Measurements from ENCODE around the gene CD1B. TPM values are rescaled to one million over a fixed set of nuclear protein-coding genes. Genes with fewer than 3 reads are reported as not detected.
A peak's percentile ranks its signal among the peaks of the same experiment; 100 is the strongest.

Gene CD1B
- total and polyA plus RNA-seq, 2 donors (not counting 3 experiments of a cell fraction or from before 2014, with no cell fraction given) = not detected

DNA sequence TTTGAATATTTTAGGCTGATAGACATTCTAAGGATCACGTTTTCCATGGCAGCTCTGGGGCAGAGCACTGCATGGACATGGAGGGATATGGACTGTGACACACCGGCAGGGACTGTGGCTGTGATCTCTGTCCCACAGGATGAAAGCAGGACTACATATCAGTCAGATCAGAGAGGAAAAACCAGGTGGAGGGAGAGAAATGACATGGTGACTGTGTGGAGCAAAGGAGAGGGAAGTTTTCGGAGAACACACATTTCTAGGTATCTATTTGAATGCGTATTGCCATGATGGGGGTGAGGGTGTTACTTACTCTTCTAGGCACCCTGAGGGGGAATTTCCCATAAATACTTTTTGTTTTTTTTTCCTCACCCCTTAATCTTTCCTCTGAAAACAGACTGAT lies 44.8 kb downstream of the CD1B start:
- FAIRE-seq (no peak), DNase-seq (ENCODE audit: low read depth, low spot score) (no peak)
- dilution Hi-C loops (cut with MboI; ENCODE audit: extremely low pct_ligation_motif_present, low sequenced_read_pairs) = no loop called here
- CTCF ChIA-PET = no interaction called here
- H3K27me3 ChIP-seq (ENCODE audit: control insufficient read depth in 2 of 2, insufficient read depth in 2 of 2, low read length in 2 of 2) = no peaks in the 10 kb centered on the region
- H3K27ac ChIP-seq (ENCODE audit: insufficient read depth, low read depth, low read length) = no peak overlapping the region
- H3K4me2 ChIP-seq (ENCODE audit: insufficient read depth, low read length) = no peak overlapping the region
- no peaks in the 10 kb centered on the region for H3K9me1 ChIP-seq (replicated peaks; ENCODE audit: control insufficient read depth, extremely low read depth, insufficient read depth, low read length)
- no peak overlapping the region for H2AFZ ChIP-seq (ENCODE audit: low read depth, low read length)
- POLR2A ChIA-PET = no interaction called here
- no peaks in the 10 kb centered on the region for H3K4me1 ChIP-seq (ENCODE audit: control insufficient read depth, extremely low read depth, insufficient read depth, low read length)
- BruUV-seq (replicated peaks) = no TSS peak
- H3K9ac ChIP-seq (replicated peaks; ENCODE audit: extremely low read depth, insufficient read depth, low read length) = no peak overlapping the region
- no peaks in the 10 kb centered on the region for H4K20me1 ChIP-seq (replicated peaks; ENCODE audit: control insufficient read depth, extremely low read depth, insufficient read depth, low read length)
- intact Hi-C loops (cut with micrococcal nuclease) = no loop called here
- no peaks in the 10 kb centered on the region for H3K79me2 ChIP-seq (ENCODE audit: control insufficient read depth, insufficient read depth, low read length)
- no peaks in the 10 kb centered on the region for H3K36me3 ChIP-seq (ENCODE audit: control insufficient read depth in 2 of 2, extremely low read depth in 1 of 2, insufficient read depth in 2 of 2, low read length in 2 of 2)
- TF ChIP-seq POLR2A (IDR thresholded peaks at IDR 0.05; ENCODE audit: low read depth, low read length) (no peak), POLR2AphosphoS5 (IDR thresholded peaks at IDR 0.05; ENCODE audit: insufficient read depth, low read depth, low read length) (no peak), JUN (IDR thresholded peaks at IDR 0.05; ENCODE audit: borderline replicate concordance, insufficient read depth, insufficient read length, low read depth) (no peak), GATA2 (IDR thresholded peaks at IDR 0.05; ENCODE audit: insufficient read depth, insufficient read length, low read depth, low read length) (no peak)
- TF ChIP-seq, protein P1, sequence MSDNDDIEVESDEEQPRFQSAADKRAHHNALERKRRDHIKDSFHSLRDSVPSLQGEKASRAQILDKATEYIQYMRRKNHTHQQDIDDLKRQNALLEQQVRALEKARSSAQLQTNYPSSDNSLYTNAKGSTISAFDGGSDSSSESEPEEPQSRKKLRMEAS (IDR thresholded peaks at IDR 0.05; ENCODE audit: insufficient read depth, insufficient read length) = no peak
- H3K4me3 ChIP-seq (replicated peaks in 1 of 3; ENCODE audit: insufficient read depth in 1 of 3, low read depth in 1 of 3, low read length in 3 of 3) = no peak overlapping the region
- H3K9me3 ChIP-seq (replicated peaks; ENCODE audit: control insufficient read depth, insufficient read depth, low read length) = no peaks in the 10 kb centered on the region

DNA sequence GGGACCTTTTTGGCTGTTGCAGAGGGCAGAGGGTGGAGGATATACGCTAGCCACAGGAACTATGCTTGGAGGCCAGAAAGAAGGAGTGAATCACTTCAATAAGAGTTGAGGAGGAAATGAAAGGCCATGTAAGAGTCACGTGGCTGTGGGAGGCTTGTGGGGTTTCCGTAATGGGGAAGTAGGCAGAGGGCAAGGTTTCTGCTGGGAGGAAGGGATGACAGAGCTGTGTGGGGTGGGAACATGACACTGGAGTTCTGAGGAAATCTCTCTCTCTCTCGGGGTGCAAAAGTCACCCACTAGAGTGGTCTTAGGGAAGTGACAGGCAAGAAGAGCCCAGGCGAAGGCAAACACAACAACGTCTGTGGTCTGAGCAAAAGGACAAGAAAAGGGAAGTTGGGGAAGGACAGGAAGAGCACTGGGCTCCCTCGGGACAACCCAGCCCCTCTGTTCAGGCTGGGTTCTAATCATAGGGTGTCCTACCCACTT lies 45.5 kb downstream of the CD1B start:
- no TSS peak for BruUV-seq (replicated peaks)
- H3K79me2 ChIP-seq (ENCODE audit: control insufficient read depth, insufficient read depth, low read length) = no peaks in the 10 kb centered on the region
- H3K4me3 ChIP-seq (replicated peaks in 1 of 3; ENCODE audit: insufficient read depth in 1 of 3, low read depth in 1 of 3, low read length in 3 of 3) = no peak overlapping the region
- H4K20me1 ChIP-seq (replicated peaks; ENCODE audit: control insufficient read depth, extremely low read depth, insufficient read depth, low read length) = no peaks in the 10 kb centered on the region
- no peaks in the 10 kb centered on the region for H3K9me3 ChIP-seq (replicated peaks; ENCODE audit: control insufficient read depth, insufficient read depth, low read length)
- no peaks in the 10 kb centered on the region for H3K36me3 ChIP-seq (ENCODE audit: control insufficient read depth in 2 of 2, extremely low read depth in 1 of 2, insufficient read depth in 2 of 2, low read length in 2 of 2)
- peak; percentile 21 for TF ChIP-seq FOS (IDR thresholded peaks at IDR 0.05; ENCODE audit: borderline replicate concordance, insufficient read depth, low read length)
- no peak for TF ChIP-seq EZH2 (IDR thresholded peaks at IDR 0.05; ENCODE audit: borderline replicate concordance, low read depth, low read length, severe bottlenecking)
- no peak for FAIRE-seq
- no peak overlapping the region for H3K27ac ChIP-seq (ENCODE audit: insufficient read depth, low read depth, low read length)
- H3K9ac ChIP-seq (replicated peaks; ENCODE audit: extremely low read depth, insufficient read depth, low read length) = no peak overlapping the region
- CTCF ChIA-PET = no interaction called here
- no peaks in the 10 kb centered on the region for H3K27me3 ChIP-seq (ENCODE audit: control insufficient read depth in 2 of 2, insufficient read depth in 2 of 2, low read length in 2 of 2)
- H2AFZ ChIP-seq (ENCODE audit: low read depth, low read length) = no peak overlapping the region
- no peak overlapping the region for H3K4me2 ChIP-seq (ENCODE audit: insufficient read depth, low read length)
- DNase-seq (ENCODE audit: low read depth, low spot score) = peak; percentile 2
- intact Hi-C loops (cut with micrococcal nuclease) = no loop called here
- POLR2A ChIA-PET = no interaction called here
- no peaks in the 10 kb centered on the region for H3K9me1 ChIP-seq (replicated peaks; ENCODE audit: control insufficient read depth, extremely low read depth, insufficient read depth, low read length)
- dilution Hi-C loops (cut with MboI; ENCODE audit: extremely low pct_ligation_motif_present, low sequenced_read_pairs) = no loop called here
- H3K4me1 ChIP-seq (ENCODE audit: control insufficient read depth, extremely low read depth, insufficient read depth, low read length) = no peaks in the 10 kb centered on the region

Measured in endothelial cell of umbilical vein (primary cell).